IMR-90 (cell line): ENCODE measurements around the gene SPC25. TPM values are rescaled to one million over a fixed set of nuclear protein-coding genes. Genes with fewer than 3 reads are reported as not detected.

Experiments used
- ATAC-seq: fragments of 200-7000 bp; cut with Tn5 transposase; 2 replicates; pipeline ENCODE4 v1.9.1; 2020; ENCODE audit warnings: low read depth, mild to moderate bottlenecking, moderate library complexity
- BruUV-seq: library from RNA; stranded (reverse); fragments of 400-500 nt; replicated peaks from 2 replicates; lab custom pipeline; 2021; lab: Mats Ljungman, UMichigan
- CTCF ChIA-PET: fragments of 300-600 bp; formaldehyde crosslinking; extraction: SDS; loops from one replicate; lab custom pipeline; 2021; ENCODE audit warnings: antibody characterized with exemption; lab: Yijun Ruan, JAX
- POLR2A ChIA-PET: fragments of 300-600 bp; sonication (Branson Sonifier 250); formaldehyde crosslinking; loops from one replicate; lab custom pipeline; 2022; ENCODE audit warnings: antibody characterized with exemption; ENCODE audit not compliant: unreplicated experiment; lab: Charles Lee
- DNase-seq: peaks from one replicate; pipeline ENCODE4 v3.0.0; 2013
- H2AFZ ChIP-seq: replicated peaks from 2 replicates; pipeline ENCODE3; 2013; ENCODE audit warnings: low read length, mild to moderate bottlenecking; ENCODE audit not compliant: poor library complexity
- H2AK5ac ChIP-seq: 2 replicates; pipeline ENCODE4 v1.6.1; 2013; ENCODE audit warnings: low read depth, low read length, inconsistent platforms
- H2AK9ac ChIP-seq: replicated peaks from 2 replicates; pipeline ENCODE3; 2013; ENCODE audit warnings: mild to moderate bottlenecking, low read depth, low read length, moderate library complexity; ENCODE audit not compliant: poor library complexity
- H2BK120ac ChIP-seq: 2 replicates; pipeline ENCODE4 v1.6.1; 2013; ENCODE audit warnings: low read depth, low read length, inconsistent platforms
- H2BK15ac ChIP-seq: 3 replicates; pipeline ENCODE4 v1.6.1; 2013; ENCODE audit warnings: low read depth, low read length, inconsistent platforms
- H2BK20ac ChIP-seq: 2 replicates; pipeline ENCODE4 v1.6.1; 2013; ENCODE audit warnings: low read depth, mild to moderate bottlenecking, inconsistent platforms, low read length, moderate library complexity
- H2BK5ac ChIP-seq: 2 replicates; pipeline ENCODE4 v1.6.1; 2013; ENCODE audit warnings: mild to moderate bottlenecking, low read depth, low read length, inconsistent platforms; ENCODE audit not compliant: poor library complexity, severe bottlenecking
- H3K14ac ChIP-seq: replicated peaks from 2 replicates; pipeline ENCODE4 v1.6.1; 2013; ENCODE audit warnings: low read depth, low read length, inconsistent platforms
- H3K18ac ChIP-seq: 2 replicates; pipeline ENCODE4 v1.6.1; 2013; ENCODE audit warnings: low read depth, low read length, control low read depth
- H3K23ac ChIP-seq: 2 replicates; pipeline ENCODE4 v1.6.1; 2013; ENCODE audit warnings: low read depth, low read length, inconsistent platforms
- H3K27ac ChIP-seq: 2 replicates; pipeline ENCODE4 v1.5.1; 2013; ENCODE audit warnings: mild to moderate bottlenecking, control low read depth, low read length; ENCODE audit not compliant: insufficient read depth
- H3K27me3 ChIP-seq: 2 replicates; pipeline ENCODE4 v1.6.1; 2013; ENCODE audit warnings: low read length; ENCODE audit not compliant: control insufficient read depth, insufficient read depth
- H3K36me3 ChIP-seq: 2 replicates; pipeline ENCODE4 v1.6.1; 2013; ENCODE audit warnings: low read length, mixed read lengths; ENCODE audit not compliant: control insufficient read depth, insufficient read depth
- H3K4ac ChIP-seq: 2 replicates; pipeline ENCODE4 v1.6.1; 2013; ENCODE audit warnings: low read depth, low read length, inconsistent platforms
- H3K4me1 ChIP-seq: 2 replicates; pipeline ENCODE4 v1.6.1; 2013; ENCODE audit warnings: low read length, mixed read lengths; ENCODE audit not compliant: control insufficient read depth, insufficient read depth
- H3K4me2 ChIP-seq: 2 replicates; pipeline ENCODE4 v1.6.1; 2013; ENCODE audit warnings: low read depth, mild to moderate bottlenecking, control low read depth, low read length, moderate library complexity
- H3K4me3 ChIP-seq: 2 replicates; pipeline ENCODE4 v1.5.1; 2013; ENCODE audit warnings: low read depth, mild to moderate bottlenecking, control low read depth, low read length, moderate library complexity; ENCODE audit not compliant: insufficient read depth
- H3K56ac ChIP-seq: 2 replicates; pipeline ENCODE4 v1.6.1; 2013; ENCODE audit warnings: low read length, inconsistent platforms; ENCODE audit not compliant: insufficient read depth; ENCODE audit errors: extremely low read depth
- H3K79me1 ChIP-seq, 2 experiments: 2 replicates each; pipeline ENCODE4 v1.6.1; 2013; ENCODE audit warnings: low read length in 2 of 2, inconsistent platforms in 1 of 2, low read depth in 1 of 2
- H3K9ac ChIP-seq: 2 replicates; pipeline ENCODE4 v1.6.1; 2013; ENCODE audit warnings: low read depth, low read length, control low read depth
- H3K9me1 ChIP-seq: 2 replicates; pipeline ENCODE4 v1.6.1; 2013; ENCODE audit warnings: low read length, inconsistent platforms; ENCODE audit not compliant: insufficient read depth
- H3K9me3 ChIP-seq: 2 replicates; pipeline ENCODE4 v1.6.1; 2013; ENCODE audit warnings: low read length; ENCODE audit not compliant: control insufficient read depth, insufficient read depth
- H4K20me1 ChIP-seq: 2 replicates; pipeline ENCODE4 v1.6.1; 2013; ENCODE audit warnings: low read length, inconsistent platforms; ENCODE audit not compliant: insufficient read depth
- H4K5ac ChIP-seq: 2 replicates; pipeline ENCODE4 v1.6.1; 2013; ENCODE audit warnings: mild to moderate bottlenecking, low read depth, low read length, control low read depth
- H4K8ac ChIP-seq, 2 experiments: 2 replicates each; pipeline ENCODE4 v1.6.1; 2013; ENCODE audit warnings: low read depth in 2 of 2, low read length in 2 of 2, control low read depth in 1 of 2, inconsistent platforms in 1 of 2
- H4K91ac ChIP-seq: 2 replicates; pipeline ENCODE4 v1.6.1; 2013; ENCODE audit warnings: low read depth, low read length, inconsistent platforms; ENCODE audit not compliant: insufficient read depth
- BHLHE40 ChIP-seq: fragments of 150-350 bp; IDR thresholded peaks from 2 replicates; pipeline ENCODE4 v1.6.1; 2016; ENCODE audit warnings: mild to moderate bottlenecking, low read depth, low read length
- CEBPB ChIP-seq: IDR thresholded peaks from 2 replicates; pipeline ENCODE4 v1.6.1; 2012; ENCODE audit warnings: low read depth, low read length, improper control_type of control experiment
- CHD1 ChIP-seq: IDR thresholded peaks from 2 replicates; pipeline ENCODE4 v1.6.1; 2012; ENCODE audit warnings: low read depth, low read length, improper control_type of control experiment
- FOS ChIP-seq: fragments of 150-350 bp; IDR thresholded peaks from 2 replicates; pipeline ENCODE4 v1.6.1; 2016; ENCODE audit warnings: low read depth, low read length
- NFE2L2 ChIP-seq: fragments of 150-350 bp; IDR thresholded peaks from 2 replicates; pipeline ENCODE4 v1.6.1; 2016; ENCODE audit warnings: low read depth, mild to moderate bottlenecking, low read length
- RCOR1 ChIP-seq: IDR thresholded peaks from 2 replicates; pipeline ENCODE4 v1.6.1; 2012; ENCODE audit warnings: mild to moderate bottlenecking, low read length, improper control_type of control experiment; ENCODE audit not compliant: insufficient replicate concordance
- USF2 ChIP-seq: fragments of 150-350 bp; IDR thresholded peaks from 2 replicates; pipeline ENCODE4 v1.6.1; 2017; ENCODE audit warnings: mild to moderate bottlenecking, antibody characterized with exemption, low read length, low read depth
- WGBS, 2 experiments: methylation state at CpG; one replicate each; pipeline versions ENCODE4 v1.1.5 to v1.1.7; 2013; ENCODE audit warnings: missing lambda C conversion rate in 2 of 2; ENCODE audit not compliant: insufficient read length in 1 of 2; ENCODE audit errors: extremely low coverage in 2 of 2; 5-methylcytosine and 5-hydroxymethylcytosine counted together
- dilution Hi-C: fragments of 300-500 bp; cut with HindIII; formaldehyde crosslinking; loops from one replicate; pipeline ENCODE4 v1.14.3; 2018; ENCODE audit warnings: low sequenced_read_pairs; ENCODE audit not compliant: unreplicated experiment
- in situ Hi-C: fragments of 300-500 bp; cut with MboI; formaldehyde crosslinking; loops from 3 replicates; pipeline ENCODE4 v1.14.3; 2019; ENCODE audit warnings: low sequenced_read_pairs, inconsistent platforms, mixed read lengths
- intact Hi-C: fragments of 100-400 bp; cut with micrococcal nuclease; formaldehyde crosslinking; loops from 2 replicates; pipeline ENCODE4 v1.10.0; 2022
- polyA plus RNA-seq, 3 experiments: library from polyadenylated mRNA; depleted of rRNA; stranded (reverse); fragments of >200 nt; gene quantifications; 2 replicates each; pipeline ENCODE4 v1.2.3, GENCODE V29; 2012; ENCODE audit warnings: low replicate concordance in 1 of 3
- total RNA-seq: library from RNA; depleted of rRNA; stranded (reverse); fragments of >200 nt; gene quantifications from 2 replicates; pipeline ENCODE4 v1.2.3, GENCODE V29; 2012

The SPC25 gene
- total and polyA plus RNA-seq, 2 of the 4 experiments (the other 2 are of a cell fraction) = 2.0 to 7.1 TPM

GRCh38 chr2:168855601-168856000 is 34.6 kb downstream of the SPC25 start:
- no peaks in the 10 kb centered on the region for H3K79me1 ChIP-seq
- no peak overlapping the region for H3K4me2 ChIP-seq
- no peak overlapping the region for H3K56ac ChIP-seq
- in situ Hi-C loops = no loop called here
- H3K9me1 ChIP-seq = no peaks in the 10 kb centered on the region
- intact Hi-C loops = no loop called here
- ATAC-seq = no peak
- H4K8ac ChIP-seq = no peak overlapping the region
- H3K4ac ChIP-seq = no peak overlapping the region
- no peaks in the 10 kb centered on the region for H3K27me3 ChIP-seq
- no peak overlapping the region for H3K14ac ChIP-seq
- no peak overlapping the region for H2AK9ac ChIP-seq
- no peak overlapping the region for H2BK120ac ChIP-seq
- no peak overlapping the region for H2BK5ac ChIP-seq
- DNase-seq = no peak
- no peak overlapping the region for H2BK20ac ChIP-seq
- no peak overlapping the region for H3K4me3 ChIP-seq
- H3K9ac ChIP-seq = no peak overlapping the region
- H3K27ac ChIP-seq = no peak overlapping the region
- no peak overlapping the region for H3K18ac ChIP-seq
- no TSS peak for BruUV-seq
- ChIA-PET CTCF (no interaction called here), POLR2A (no interaction called here)
- H3K36me3 ChIP-seq = no peaks in the 10 kb centered on the region
- H3K4me1 ChIP-seq = peaks cover 1% of the 10 kb centered on the region; the same call in 1 of the 2 replicates
- H4K20me1 ChIP-seq = no peaks in the 10 kb centered on the region
- H3K9me3 ChIP-seq = no peaks in the 10 kb centered on the region
- no peak overlapping the region for H4K91ac ChIP-seq
- dilution Hi-C loops = no loop called here
- H2AK5ac ChIP-seq = no peak overlapping the region
- WGBS, 2 experiments = 100% methylated on average over 1 of the region's 3 CpGs; no CpG with 5 or more reads in 1 of the 2 experiments
- H2AFZ ChIP-seq = no peak overlapping the region
- no peak for TF ChIP-seq USF2
- no peak for TF ChIP-seq CHD1
- TF ChIP-seq RCOR1 = no peak
- TF ChIP-seq FOS = no peak
- no peak for TF ChIP-seq CEBPB
- no peak for TF ChIP-seq NFE2L2
- no peak for TF ChIP-seq BHLHE40
- no peak overlapping the region for H3K23ac ChIP-seq
- no peak overlapping the region for H4K5ac ChIP-seq
- no peak overlapping the region for H2BK15ac ChIP-seq
